Measurements from ENCODE around the gene ADAMTS9.

The ADAMTS9 gene

GRCh38 chr3:64686446-64686908 is 1.3 kb downstream of the ADAMTS9 start:
- no peak for DNase-seq (ENCODE audit: low read depth)

GRCh38 chr3:64685800-64686445 is 1.9 kb downstream of the ADAMTS9 start:
- DNase-seq (ENCODE audit: low read depth) = no peak

- no peak for DNase-seq (ENCODE audit: low read depth)
These were observed 2.4 kb downstream of the ADAMTS9 start for GRCh38 chr3:64685331-64685799.

GRCh38 chr3:64684715-64685261 is 3.0 kb downstream of the ADAMTS9 start:
- no peak for DNase-seq (ENCODE audit: low read depth)

- no peak for DNase-seq (ENCODE audit: low read depth)
These were observed 6.0 kb downstream of the ADAMTS9 start for GRCh38 chr3:64681827-64682226.

- DNase-seq (ENCODE audit: low read depth) = no peak
These were observed 6.8 kb downstream of the ADAMTS9 start for GRCh38 chr3:64681015-64681414.

GRCh38 chr3:64680334-64680733 is 7.5 kb downstream of the ADAMTS9 start:
- DNase-seq (ENCODE audit: low read depth) = no peak

- DNase-seq (ENCODE audit: low read depth) = no peak
These were observed 9.7 kb downstream of the ADAMTS9 start for GRCh38 chr3:64677961-64678716.

GRCh38 chr3:64676831-64677230 is 11.0 kb downstream of the ADAMTS9 start:
- no peak for DNase-seq (ENCODE audit: low read depth)

GRCh38 chr3:64675687-64676247 is 12.0 kb downstream of the ADAMTS9 start:
- no peak for DNase-seq (ENCODE audit: low read depth)

- DNase-seq (ENCODE audit: low read depth) = no peak
These were observed 13.2 kb downstream of the ADAMTS9 start for GRCh38 chr3:64674591-64675076.

- no peak for DNase-seq (ENCODE audit: low read depth)
These were observed 14.6 kb downstream of the ADAMTS9 start for GRCh38 chr3:64673159-64673715.

GRCh38 chr3:64668582-64669510 is 19.0 kb downstream of the ADAMTS9 start:
- DNase-seq (ENCODE audit: low read depth) = no peak

- DNase-seq (ENCODE audit: low read depth) = no peak
These were observed 19.8 kb downstream of the ADAMTS9 start for GRCh38 chr3:64667887-64668581.

- no peak for DNase-seq (ENCODE audit: low read depth)
These were observed 20.7 kb downstream of the ADAMTS9 start for GRCh38 chr3:64667138-64667537.

GRCh38 chr3:64666171-64666588 is 21.6 kb downstream of the ADAMTS9 start:
- no peak for DNase-seq (ENCODE audit: low read depth)

- no peak for DNase-seq (ENCODE audit: low read depth)
These were observed 23.4 kb downstream of the ADAMTS9 start for GRCh38 chr3:64664397-64664796.

- DNase-seq (ENCODE audit: low read depth) = no peak
These were observed 28.2 kb downstream of the ADAMTS9 start for GRCh38 chr3:64659617-64659978.

GRCh38 chr3:64658001-64658400 is 29.8 kb downstream of the ADAMTS9 start:
- DNase-seq (ENCODE audit: low read depth) = no peak

- no peak for DNase-seq (ENCODE audit: low read depth)
These were observed 31.3 kb downstream of the ADAMTS9 start for GRCh38 chr3:64656544-64656943.

GRCh38 chr3:64655160-64655559 is 32.6 kb downstream of the ADAMTS9 start:
- DNase-seq (ENCODE audit: low read depth) = no peak
